H1 (cell line): ENCODE data around the gene AMZ1. TPM values are rescaled to one million over a fixed set of nuclear protein-coding genes. Genes with fewer than 3 reads are reported as not detected.
A peak's percentile ranks its signal among the peaks of the same experiment; 100 is the strongest.

Experiments
- CTCF ChIA-PET: fragments of 300-600 bp; sonication (Branson Sonifier 250); formaldehyde crosslinking; loops from one replicate; lab custom pipeline; 2021; ENCODE audit not compliant: partially characterized antibody; lab: Charles Lee
- POLR2A ChIA-PET: fragments of 300-600 bp; sonication (Branson Sonifier 250); formaldehyde crosslinking; loops from one replicate; lab custom pipeline; 2021; ENCODE audit warnings: inconsistent platforms; ENCODE audit not compliant: partially characterized antibody; lab: Charles Lee
- DNase-seq, 2 experiments: peaks; one replicate each; pipeline versions ENCODE4 v3.0.0 to v3.0.0-alpha.2; 2010 to 2022; ENCODE audit warnings: low spot score in 2 of 2, low read depth in 1 of 2, mixed read lengths in 1 of 2
- FAIRE-seq: peaks from 2 replicates; lab custom pipeline; 2011; peaks lifted over from hg19 to GRCh38; lab: Jason Lieb, UNC
- H2AFZ ChIP-seq: 2 replicates; pipeline ENCODE4 v1.8.1; 2012; ENCODE audit warnings: low read length, inconsistent platforms
- H2AK5ac ChIP-seq: 2 replicates; pipeline ENCODE4 v1.6.1; 2013; ENCODE audit warnings: low read depth, low read length
- H2BK120ac ChIP-seq: replicated peaks from 2 replicates; pipeline ENCODE3; 2013; ENCODE audit warnings: low read depth, low read length, inconsistent platforms
- H2BK12ac ChIP-seq: 2 replicates; pipeline ENCODE4 v1.6.1; 2013; ENCODE audit warnings: low read depth, low read length
- H2BK15ac ChIP-seq: 2 replicates; pipeline ENCODE4 v1.6.1; 2013; ENCODE audit warnings: low read length
- H2BK20ac ChIP-seq: 2 replicates; pipeline ENCODE4 v1.6.1; 2013; ENCODE audit warnings: low read length
- H2BK5ac ChIP-seq: 2 replicates; pipeline ENCODE4 v1.6.1; 2013; ENCODE audit warnings: low read depth, low read length
- H3K14ac ChIP-seq: 2 replicates; pipeline ENCODE4 v1.6.1; 2013; ENCODE audit warnings: inconsistent platforms; ENCODE audit not compliant: insufficient read length
- H3K18ac ChIP-seq: 2 replicates; pipeline ENCODE4 v1.6.1; 2013; ENCODE audit warnings: low read length; ENCODE audit errors: extremely low read depth
- H3K23ac ChIP-seq: 2 replicates; pipeline ENCODE4 v1.6.1; 2013; ENCODE audit warnings: inconsistent platforms; ENCODE audit not compliant: insufficient read length
- H3K23me2 ChIP-seq: 2 replicates; pipeline ENCODE4 v1.6.1; 2013; ENCODE audit warnings: low read depth, low read length
- H3K27ac ChIP-seq: 2 replicates; pipeline ENCODE4 v1.6.1; 2011; ENCODE audit warnings: low read depth, low read length, inconsistent platforms
- H3K27me3 ChIP-seq, 4 experiments: replicated peaks in 1 of 4; 1 replicate in 1 of 4; 2 replicates in 3 of 4; pipeline versions ENCODE4 v1.6.1 to v1.8.1; 2011 to 2013; ENCODE audit warnings: low read length in 3 of 4, mild to moderate bottlenecking in 3 of 4, inconsistent platforms in 2 of 4, mixed read lengths in 2 of 4, moderate library complexity in 1 of 4; ENCODE audit not compliant: control insufficient read depth in 3 of 4, insufficient read depth in 3 of 4; ENCODE audit errors: extremely low read depth in 1 of 4
- H3K36me3 ChIP-seq, 4 experiments: 2 replicates each; pipeline versions ENCODE4 v1.6.1 to v1.8.1; 2011 to 2013; ENCODE audit warnings: mild to moderate bottlenecking in 4 of 4, low read length in 3 of 4, moderate library complexity in 2 of 4, control low read depth in 1 of 4, inconsistent platforms in 1 of 4; ENCODE audit not compliant: insufficient read depth in 4 of 4, control insufficient read depth in 2 of 4
- H3K4ac ChIP-seq: replicated peaks from 2 replicates; pipeline ENCODE3; 2013; ENCODE audit warnings: low read length, low read depth, mixed read lengths, inconsistent platforms; ENCODE audit not compliant: insufficient read length
- H3K4me1 ChIP-seq, 4 experiments: replicated peaks in 1 of 4; 1 replicate in 1 of 4; 2 replicates in 3 of 4; pipeline versions ENCODE4 v1.6.1 to v1.8.1; 2011 to 2013; ENCODE audit warnings: low read length in 3 of 4, inconsistent platforms in 2 of 4, mixed read lengths in 1 of 4; ENCODE audit not compliant: insufficient read depth in 4 of 4, control insufficient read depth in 3 of 4
- H3K4me2 ChIP-seq, 2 experiments: 2 replicates each; pipeline versions ENCODE4 v1.6.1 to v1.8.1; 2011 to 2013; ENCODE audit warnings: low read depth in 2 of 2, low read length in 2 of 2, control low read depth in 1 of 2, inconsistent platforms in 1 of 2, mild to moderate bottlenecking in 1 of 2; ENCODE audit not compliant: insufficient read depth in 1 of 2
- H3K4me3 ChIP-seq, 4 experiments: fragments of 200-600, 300-600 bp in 1 of 4; sonication (generic), shearing (Covaris generic), sonication (Bioruptor Twin) in 1 of 4; 2 replicates each; pipeline versions ENCODE4 v1.5.1 to v1.8.1; 2011 to 2016; ENCODE audit warnings: low read length in 4 of 4, low read depth in 3 of 4, control low read depth in 2 of 4, inconsistent platforms in 2 of 4, mild to moderate bottlenecking in 2 of 4, mixed read lengths in 1 of 4, moderate library complexity in 1 of 4; ENCODE audit not compliant: insufficient read depth in 2 of 4; ENCODE audit errors: extremely low read depth in 1 of 4
- H3K56ac ChIP-seq: replicated peaks from 2 replicates; pipeline ENCODE3; 2013; ENCODE audit warnings: low read depth, mild to moderate bottlenecking, mixed read lengths, low read length, inconsistent platforms; ENCODE audit not compliant: insufficient read length
- H3K79me1 ChIP-seq: 2 replicates; pipeline ENCODE4 v1.6.1; 2013; ENCODE audit warnings: low read depth, low read length, control low read depth
- H3K79me2 ChIP-seq, 2 experiments: 2 replicates each; pipeline versions ENCODE4 v1.6.1 to v1.8.1; 2012 to 2013; ENCODE audit warnings: low read length in 2 of 2, mild to moderate bottlenecking in 2 of 2, inconsistent platforms in 1 of 2; ENCODE audit not compliant: insufficient read depth in 2 of 2, control insufficient read depth in 1 of 2
- H3K9ac ChIP-seq, 4 experiments: replicated peaks in 1 of 4; 1 replicate in 1 of 4; 2 replicates in 3 of 4; pipeline versions ENCODE4 v1.6.1 to v1.8.1; 2011 to 2013; ENCODE audit warnings: low read depth in 3 of 4, low read length in 3 of 4, control low read depth in 2 of 4, mild to moderate bottlenecking in 2 of 4, moderate library complexity in 2 of 4, inconsistent platforms in 1 of 4; ENCODE audit errors: extremely low read depth in 1 of 4
- H3K9me3 ChIP-seq, 2 experiments: 2 replicates each; pipeline versions ENCODE4 v1.6.1 to v1.8.1; 2012 to 2013; ENCODE audit warnings: mild to moderate bottlenecking in 2 of 2, moderate library complexity in 2 of 2, control low read depth in 1 of 2, inconsistent platforms in 1 of 2, low read depth in 1 of 2, low read length in 1 of 2, mixed read lengths in 1 of 2; ENCODE audit not compliant: insufficient read depth in 2 of 2
- H4K20me1 ChIP-seq, 2 experiments: replicated peaks in 1 of 2; 2 replicates each; pipeline versions ENCODE3 to v1.8.1; 2011 to 2013; ENCODE audit warnings: inconsistent platforms in 2 of 2, low read length in 2 of 2, mild to moderate bottlenecking in 1 of 2; ENCODE audit not compliant: insufficient read depth in 2 of 2, control insufficient read depth in 1 of 2
- H4K5ac ChIP-seq: 2 replicates; pipeline ENCODE4 v1.6.1; 2013; ENCODE audit warnings: low read length, low read depth, mixed read lengths, inconsistent platforms; ENCODE audit not compliant: insufficient read length
- H4K8ac ChIP-seq: 2 replicates; pipeline ENCODE4 v1.8.0; 2013; ENCODE audit warnings: mild to moderate bottlenecking, moderate library complexity, low read length, inconsistent platforms; ENCODE audit not compliant: insufficient read depth; ENCODE audit errors: extremely low read depth
- H4K91ac ChIP-seq: replicated peaks from 2 replicates; pipeline ENCODE3; 2013; ENCODE audit warnings: low read length, mixed read lengths, inconsistent platforms; ENCODE audit not compliant: insufficient read length
- NRF1 ChIP-seq: IDR thresholded peaks from 2 replicates; pipeline ENCODE4 v1.6.1; 2011; ENCODE audit warnings: mild to moderate bottlenecking, low read depth, low read length, improper control_type of control experiment
- WGBS, 2 experiments: shearing (Covaris generic) in 1 of 2; methylation state at CpG; one replicate each; pipeline versions ENCODE4 v1.1.6 to v1.1.7; 2013 to 2015; ENCODE audit warnings: low lambda C conversion rate in 2 of 2, mixed read lengths in 2 of 2, inconsistent platforms in 1 of 2, low coverage in 1 of 2, missing lambda C conversion rate in 1 of 2; ENCODE audit not compliant: insufficient replicate concordance in 2 of 2, insufficient coverage in 1 of 2, insufficient read length in 1 of 2; ENCODE audit errors: extremely low coverage in 1 of 2, missing lambda C conversion rate in 1 of 2; 5-methylcytosine and 5-hydroxymethylcytosine counted together
- polyA plus RNA-seq, 7 experiments: library from polyadenylated mRNA; depleted of rRNA in 3 of 7; stranded (reverse) in 5 of 7; unstranded in 2 of 7; fragments of >200 nt in 5 of 7; fragments of 200-250 nt in 2 of 7; gene quantifications; 1 replicate in 5 of 7; 2 replicates in 1 of 7; 4 replicates in 1 of 7; pipeline versions ENCODE4 v1.2.1 to v1.2.3, GENCODE V29; 2011 to 2013; ENCODE audit warnings: missing spikeins in 2 of 7, mixed read lengths in 2 of 7
- total RNA-seq: library from RNA; stranded (reverse); fragmentation: NEBNext Ultra II Directional; extraction: Animal tissue kit (Norgen Biotek cat#: 25700); gene quantifications from 2 replicates; pipeline ENCODE4 v1.2.1, GENCODE V29; 2021
- TF ChIP-seq, protein P1 (sequence below): IDR thresholded peaks from 2 replicates; pipeline ENCODE4 v1.6.1; 2012; ENCODE audit warnings: inconsistent platforms
- TF ChIP-seq, protein P2 (sequence below): IDR thresholded peaks from 2 replicates; pipeline ENCODE4 v1.6.1; 2012; ENCODE audit warnings: inconsistent platforms

The AMZ1 gene
- total and polyA plus RNA-seq, 2 of the 8 experiments (the other 6 are each of a cell fraction or from before 2014, with no cell fraction given): 0.59 to 1.4 TPM

DNA sequence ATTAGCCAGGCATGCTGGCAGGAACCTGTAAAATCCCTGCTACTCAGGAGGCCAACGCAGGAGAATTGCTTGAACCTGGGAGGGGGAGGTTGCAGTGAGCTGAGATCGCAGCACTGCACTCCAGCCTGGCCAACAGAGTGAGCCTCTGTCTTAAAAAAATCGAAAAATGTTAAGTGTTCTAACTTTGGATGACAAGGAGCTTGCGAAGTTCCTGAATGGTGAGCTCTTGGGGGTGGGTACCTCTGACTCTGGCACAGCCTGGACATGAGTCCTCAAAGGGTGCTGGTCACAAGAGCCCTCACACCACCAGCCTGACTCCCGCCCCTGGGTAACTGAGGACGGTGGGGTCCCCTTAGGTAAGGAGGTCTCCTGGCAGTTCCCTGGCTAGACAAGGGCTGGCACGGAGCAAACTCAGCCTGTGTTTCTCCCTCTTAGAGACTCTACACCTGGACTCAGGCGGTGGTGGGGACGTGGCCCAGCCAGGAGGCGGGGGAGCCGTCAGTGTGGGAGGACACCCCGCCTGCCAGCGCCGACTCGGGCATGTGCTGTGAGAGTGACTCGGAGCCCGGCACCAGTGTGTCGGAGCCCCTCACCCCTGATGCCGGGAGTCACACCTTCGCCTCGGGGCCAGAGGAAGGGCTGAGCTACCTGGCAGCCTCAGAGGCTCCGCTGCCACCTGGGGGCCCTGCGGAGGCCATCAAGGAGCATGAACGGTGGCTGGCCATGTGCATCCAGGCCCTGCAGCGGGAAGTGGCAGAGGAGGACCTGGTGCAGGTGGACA is 24.1 kb downstream of the AMZ1 start:
- peaks cover 1 to 3% of the 10 kb centered on the region in 2 experiments for H4K20me1 ChIP-seq
- peaks cover 0 to 3% (median under 1%) of the 10 kb centered on the region in 4 experiments; a peak in 4 of 8 replicates for H3K36me3 ChIP-seq
- no peak overlapping the region for H3K14ac ChIP-seq
- no peak overlapping the region for H3K27ac ChIP-seq
- no peak overlapping the region for H2BK12ac ChIP-seq
- FAIRE-seq: no peak
- H2AFZ ChIP-seq: no peak overlapping the region
- DNase-seq: no peak
- H3K9ac ChIP-seq: no peak overlapping the region
- H4K5ac ChIP-seq: no peak overlapping the region
- H3K79me1 ChIP-seq: no peaks in the 10 kb centered on the region; the same call in 1 of the 2 replicates
- H2BK120ac ChIP-seq: no peak overlapping the region
- H2AK5ac ChIP-seq: no peak overlapping the region
- no peaks in the 10 kb centered on the region for H3K23me2 ChIP-seq
- no peak overlapping the region for H3K4ac ChIP-seq
- ChIA-PET CTCF (interaction anchor here (0.6 to 9.1 kb wide), 12 partner anchors 12 to 434 kb away, joined by 3 to 92 read pairs (median 4); partner anchors contain the start of gene AMZ1), POLR2A (interaction anchor here (1.4 kb wide), 1 partner anchor 15 kb away, joined by 3 read pairs; no protein-coding TSS in a partner anchor)
- H3K4me2 ChIP-seq: no peak overlapping the region
- H2BK20ac ChIP-seq: no peak overlapping the region
- H2BK5ac ChIP-seq: no peak overlapping the region
- H3K4me3 ChIP-seq: no peak overlapping the region
- no peak for TF ChIP-seq NRF1
- TF ChIP-seq, protein P1, sequence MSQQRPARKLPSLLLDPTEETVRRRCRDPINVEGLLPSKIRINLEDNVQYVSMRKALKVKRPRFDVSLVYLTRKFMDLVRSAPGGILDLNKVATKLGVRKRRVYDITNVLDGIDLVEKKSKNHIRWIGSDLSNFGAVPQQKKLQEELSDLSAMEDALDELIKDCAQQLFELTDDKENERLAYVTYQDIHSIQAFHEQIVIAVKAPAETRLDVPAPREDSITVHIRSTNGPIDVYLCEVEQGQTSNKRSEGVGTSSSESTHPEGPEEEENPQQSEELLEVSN: peak; percentile 42
- TF ChIP-seq, protein P2, sequence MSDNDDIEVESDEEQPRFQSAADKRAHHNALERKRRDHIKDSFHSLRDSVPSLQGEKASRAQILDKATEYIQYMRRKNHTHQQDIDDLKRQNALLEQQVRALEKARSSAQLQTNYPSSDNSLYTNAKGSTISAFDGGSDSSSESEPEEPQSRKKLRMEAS: peak; percentile 44; the same call in 1 of the 2 replicates
- H3K27me3 ChIP-seq: no peaks in the 10 kb centered on the region
- no peak overlapping the region for H4K8ac ChIP-seq
- no peaks in the 10 kb centered on the region for H3K9me3 ChIP-seq
- no peak overlapping the region for H3K23ac ChIP-seq
- H2BK15ac ChIP-seq: no peak overlapping the region
- H3K79me2 ChIP-seq: no peaks in the 10 kb centered on the region
- H3K56ac ChIP-seq: no peak overlapping the region
- H4K91ac ChIP-seq: no peak overlapping the region
- peaks cover 0 to 5% (median under 1%) of the 10 kb centered on the region in 4 experiments; a peak in 2 of 7 replicates for H3K4me1 ChIP-seq
- no peak overlapping the region for H3K18ac ChIP-seq
- 90% methylated on average over 25 of the region's 25 CpGs; no CpG with 5 or more reads in 1 of the 2 experiments for WGBS, 2 experiments
